Endometrial microvascular endothelial cells (primary cell): ENCODE results near the gene USP43. TPM values are rescaled to one million over a fixed set of nuclear protein-coding genes. Genes with fewer than 3 reads are reported as not detected.

Source experiments
- in situ Hi-C: cut with HindIII; loops from 2 replicates; pipeline ENCODE4 v1.10.0; 2017; ENCODE audit warnings: low sequenced_read_pairs, low pct_unique_long_range_greater_than_20kb; ENCODE audit errors: inconsistent ontology term
- total RNA-seq: library from RNA; depleted of rRNA; stranded (reverse); fragments of >200 nt; gene quantifications from one replicate; pipeline ENCODE4 v1.2.3, GENCODE V29; 2015; ENCODE audit errors: inconsistent ontology term

USP43 gene
- total RNA-seq, 1 donor from 2014 or later: not detected

- in situ Hi-C loops: no loop called here
Observed at GRCh38 chr17:9765322-9765721, 120.0 kb downstream of the USP43 start.

- in situ Hi-C loops: no loop called here
Observed at GRCh38 chr17:9766970-9767369, 121.7 kb downstream of the USP43 start.

GRCh38 chr17:9767432-9767991 is 122.2 kb downstream of the USP43 start:
- in situ Hi-C loops: no loop called here

- in situ Hi-C loops: no loop called here
Observed at GRCh38 chr17:9768381-9768934, 123.1 kb downstream of the USP43 start.

- in situ Hi-C loops: no loop called here
Observed at GRCh38 chr17:9769036-9769695, 123.8 kb downstream of the USP43 start.

- in situ Hi-C loops: no loop called here
Observed at GRCh38 chr17:9771465-9771864, 126.1 kb downstream of the USP43 start.

GRCh38 chr17:9772658-9773057 is 127.3 kb downstream of the USP43 start:
- in situ Hi-C loops: no loop called here

- in situ Hi-C loops: no loop called here
Observed at GRCh38 chr17:9776911-9777310, 131.6 kb downstream of the USP43 start.

Other genes starting within 250 kb of the USP43 start
- gene STX8, start 69.7 kb upstream of the USP43 start, total RNA-seq: 53.2 TPM
- gene CFAP52, start 68.9 kb upstream of the USP43 start, total RNA-seq: not detected
- not detected for gene DHRS7C, start 146.1 kb downstream of the USP43 start, total RNA-seq
- gene GSG1L2, start 176.6 kb downstream of the USP43 start, total RNA-seq: not detected
- gene GLP2R, start 180.4 kb downstream of the USP43 start, total RNA-seq: not detected